Testis (tissue), 3 donors: ENCODE data around the gene TRPM2. TPM values are rescaled to one million over a fixed set of nuclear protein-coding genes. Genes with fewer than 3 reads are reported as not detected.

Experiments used
- DNase-seq: peaks from one replicate; pipeline ENCODE4 v3.0.0-alpha.2; 2019
- H3K27ac ChIP-seq, 2 donors: fragments of 200-600 bp; sonication (generic); one replicate each; pipeline ENCODE4 v1.5.1; 2019
- H3K27me3 ChIP-seq: fragments of 200-600 bp; sonication (generic); one replicate; pipeline ENCODE4 v1.5.1; 2019
- H3K36me3 ChIP-seq: fragments of 200-600 bp; sonication (generic); one replicate; pipeline ENCODE4 v1.5.1; 2017; ENCODE audit warnings: low read depth; ENCODE audit errors: missing control alignments
- H3K4me1 ChIP-seq: fragments of 200-600 bp; sonication (generic); one replicate; pipeline ENCODE4 v1.5.1; 2019
- H3K4me3 ChIP-seq, 2 donors: fragments of 200-600 bp; sonication (generic); one replicate each; pipeline ENCODE4 v1.5.1; 2017 to 2019
- H3K9me3 ChIP-seq: fragments of 200-600 bp; sonication (generic); one replicate; pipeline ENCODE4 v1.5.1; 2017
- POLR2A ChIP-seq: fragments of 450-650 bp; IDR thresholded peaks from one replicate; pipeline ENCODE4 v1.6.1; 2017; ENCODE audit warnings: antibody characterized with exemption, mild to moderate bottlenecking, moderate library complexity
- WGBS, 2 donors: methylation state at CpG; one replicate each; pipeline ENCODE4 v1.1.5; 2018; 5-methylcytosine and 5-hydroxymethylcytosine counted together
- intact Hi-C: fragments of 100-400 bp; cut with DNase I; formaldehyde crosslinking; loops from one replicate; pipeline ENCODE4 v1.15.1; 2023; ENCODE audit warnings: low total_unique reads
- polyA plus RNA-seq: library from polyadenylated mRNA; stranded (reverse); fragments of 350-450 nt; fragmentation: Illumina TruSeq; extraction: RNeasy Lipid Tissue Mini Kit (QIAGEN cat#74804); gene quantifications from one replicate; pipeline ENCODE4 v1.2.3, GENCODE V29; 2014; ENCODE audit warnings: low read depth, low replicate concordance; ENCODE audit not compliant: insufficient read depth
- total RNA-seq, 2 donors: library from RNA; depleted of rRNA; stranded (reverse); fragments of >200 nt; gene quantifications; one replicate each; pipeline ENCODE4 v1.2.3, GENCODE V29; 2016
- TF ChIP-seq, protein P1 (sequence below), 3 experiments: fragments of 450-650 bp in 2 of 3; fragments of 200-600 bp in 1 of 3; sonication (generic) in 1 of 3; IDR thresholded peaks; one replicate each; pipeline ENCODE4 v1.5.1; 2016 to 2019; ENCODE audit warnings: antibody characterized with exemption in 3 of 3, mild to moderate bottlenecking in 2 of 3, moderate library complexity in 1 of 3

Gene TRPM2
- total and polyA plus RNA-seq, 3 donors from 2014 or later, result 3.0 to 4.9 (median 3.9) TPM

- WGBS, 2 donors, result 92 to 94% methylated on average over 13 to 17 of the region's 17 CpGs
- no peak for DNase-seq
- H3K36me3 ChIP-seq, result no peaks in the 10 kb centered on the region
Measured at GRCh38 chr21:44332383-44332782, 21.0 kb upstream of the TRPM2 start.

DNA sequence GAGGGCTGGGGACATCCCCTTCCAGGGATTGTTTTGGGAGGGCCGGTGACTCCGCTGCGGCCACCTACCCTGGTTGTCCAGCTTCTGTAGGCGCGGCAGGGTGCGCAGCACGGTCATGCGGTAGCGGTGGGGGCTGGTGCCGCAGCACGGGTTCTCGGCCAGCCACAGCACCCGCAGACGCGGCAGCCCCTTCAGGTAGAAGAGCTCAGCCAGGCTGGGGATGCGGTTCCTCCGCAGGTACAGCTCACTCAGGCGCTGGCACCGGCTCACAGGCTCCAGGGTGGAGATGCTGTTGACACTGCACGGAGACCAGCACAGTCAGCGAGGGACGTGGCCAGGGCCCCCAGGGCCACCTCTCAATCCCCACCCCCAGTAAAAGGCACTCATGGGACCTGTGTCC lies 20.5 kb upstream of the TRPM2 start:
- 95 to 100% methylated on average over 1 to 22 of the region's 22 CpGs for WGBS, 2 donors
- Histone ChIP-seq H3K9me3 (no peaks in the 10 kb centered on the region), H3K27ac (no peak overlapping the region), H3K36me3 (no peaks in the 10 kb centered on the region), H3K27me3 (no peaks in the 10 kb centered on the region), H3K4me1 (peaks cover 12% of the 10 kb centered on the region), H3K4me3 (no peak overlapping the region)
- TF ChIP-seq, protein P1, sequence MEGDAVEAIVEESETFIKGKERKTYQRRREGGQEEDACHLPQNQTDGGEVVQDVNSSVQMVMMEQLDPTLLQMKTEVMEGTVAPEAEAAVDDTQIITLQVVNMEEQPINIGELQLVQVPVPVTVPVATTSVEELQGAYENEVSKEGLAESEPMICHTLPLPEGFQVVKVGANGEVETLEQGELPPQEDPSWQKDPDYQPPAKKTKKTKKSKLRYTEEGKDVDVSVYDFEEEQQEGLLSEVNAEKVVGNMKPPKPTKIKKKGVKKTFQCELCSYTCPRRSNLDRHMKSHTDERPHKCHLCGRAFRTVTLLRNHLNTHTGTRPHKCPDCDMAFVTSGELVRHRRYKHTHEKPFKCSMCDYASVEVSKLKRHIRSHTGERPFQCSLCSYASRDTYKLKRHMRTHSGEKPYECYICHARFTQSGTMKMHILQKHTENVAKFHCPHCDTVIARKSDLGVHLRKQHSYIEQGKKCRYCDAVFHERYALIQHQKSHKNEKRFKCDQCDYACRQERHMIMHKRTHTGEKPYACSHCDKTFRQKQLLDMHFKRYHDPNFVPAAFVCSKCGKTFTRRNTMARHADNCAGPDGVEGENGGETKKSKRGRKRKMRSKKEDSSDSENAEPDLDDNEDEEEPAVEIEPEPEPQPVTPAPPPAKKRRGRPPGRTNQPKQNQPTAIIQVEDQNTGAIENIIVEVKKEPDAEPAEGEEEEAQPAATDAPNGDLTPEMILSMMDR (IDR thresholded peaks at IDR 0.05), result no peak
- TF ChIP-seq POLR2A, result no peak
- intact Hi-C loops, result no loop called here
- DNase-seq, result no peak

More at GRCh38 chr21:44332383-44332782, 21.0 kb upstream of the TRPM2 start:
- TF ChIP-seq, protein P1 (IDR thresholded peaks at IDR 0.05), result no peak
- no peak for TF ChIP-seq POLR2A
- intact Hi-C loops, result no loop called here
- H3K27ac ChIP-seq, result no peak overlapping the region
- no peaks in the 10 kb centered on the region for H3K27me3 ChIP-seq
- H3K9me3 ChIP-seq, result no peaks in the 10 kb centered on the region
- H3K4me1 ChIP-seq, result peaks cover 8% of the 10 kb centered on the region
- no peak overlapping the region for H3K4me3 ChIP-seq

- no peaks in the 10 kb centered on the region for H3K9me3 ChIP-seq
- H3K4me1 ChIP-seq, result peaks cover 16% of the 10 kb centered on the region
- 53 to 81% methylated on average over 22 to 41 of the region's 45 CpGs for WGBS, 2 donors
- H3K36me3 ChIP-seq, result no peaks in the 10 kb centered on the region
- intact Hi-C loops, result no loop called here
- no peak overlapping the region for H3K27ac ChIP-seq
- DNase-seq, result no peak
- no peaks in the 10 kb centered on the region for H3K27me3 ChIP-seq
- H3K4me3 ChIP-seq, result no peak overlapping the region
- TF ChIP-seq POLR2A, result no peak
- TF ChIP-seq, protein P1 (IDR thresholded peaks at IDR 0.05), result no peak
Measured at GRCh38 chr21:44333509-44334328, 19.7 kb upstream of the TRPM2 start.

DNA sequence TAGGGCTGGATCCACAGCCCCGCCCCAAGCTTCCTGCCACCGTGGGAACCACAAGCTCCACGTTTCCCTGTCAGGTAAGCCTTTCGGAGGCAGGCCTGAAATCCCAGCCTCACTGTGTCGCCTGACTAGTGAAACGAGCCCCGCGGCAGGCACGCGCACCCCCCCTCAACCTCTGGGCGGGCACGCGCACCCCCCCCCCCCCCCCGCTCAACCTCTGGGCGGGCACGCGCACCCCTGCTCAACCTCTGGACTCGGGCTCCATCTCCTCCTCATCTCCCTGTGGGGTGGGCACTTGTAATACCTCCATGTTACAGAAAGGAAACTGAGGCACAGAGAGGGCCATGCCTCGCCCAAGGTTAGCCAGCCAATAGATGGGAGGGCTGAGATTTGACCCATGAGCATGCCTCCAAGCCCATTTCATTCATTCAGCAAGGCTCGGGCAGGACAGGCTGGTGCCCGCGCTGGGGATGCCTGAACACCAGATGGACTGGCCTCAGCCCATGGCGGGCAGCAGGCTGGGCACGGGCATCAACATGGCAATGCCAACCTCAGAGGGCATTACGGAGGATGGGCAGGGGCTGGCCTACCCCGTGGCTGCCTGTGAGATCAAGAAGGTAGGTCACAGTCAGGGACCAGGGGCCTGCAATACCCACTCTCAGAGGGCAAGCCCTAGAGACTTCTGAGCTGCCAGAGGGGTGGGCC lies 18.9 kb upstream of the TRPM2 start:
- Histone ChIP-seq H3K9me3 (no peaks in the 10 kb centered on the region), H3K36me3 (no peaks in the 10 kb centered on the region), H3K4me3 (no peak overlapping the region), H3K27ac (no peak overlapping the region), H3K27me3 (no peaks in the 10 kb centered on the region), H3K4me1 (peaks cover 16% of the 10 kb centered on the region)
- 75 to 86% methylated on average over 16 to 25 of the region's 26 CpGs for WGBS, 2 donors
- DNase-seq, result no peak
- intact Hi-C loops, result no loop called here
- TF ChIP-seq, protein P1 (IDR thresholded peaks at IDR 0.05), result no peak
